Right cardiac atrium (tissue), 5 donors: Measurements from ENCODE around the gene IFT43. TPM values are rescaled to one million over a fixed set of nuclear protein-coding genes. Genes with fewer than 3 reads are reported as not detected.
"Not testable (repeated sequence)": the region's sequence is repeated elsewhere in the genome, so short reads cannot be mapped to it uniquely, and the experiment has no call there.

Experiments used
- ATAC-seq, 2 donors: fragments of 200-7000 bp; cut with Tn5 transposase; one replicate each; pipeline versions ENCODE4 v1.8.0 to v1.9.1; 2020; ENCODE audit warnings: moderate library complexity in 2 of 2, mild to moderate bottlenecking in 1 of 2
- DNase-seq, 3 donors: peaks; one replicate each; pipeline ENCODE4 v3.0.0-alpha.2; 2020
- H3K27ac ChIP-seq: one replicate; pipeline ENCODE4 v1.5.1; 2013; ENCODE audit warnings: mild to moderate bottlenecking, low read length, control low read depth, moderate library complexity
- H3K27me3 ChIP-seq: one replicate; pipeline ENCODE4 v1.6.1; 2013; ENCODE audit not compliant: control insufficient read depth, insufficient read depth
- H3K4me1 ChIP-seq: one replicate; pipeline ENCODE4 v1.6.1; 2013; ENCODE audit warnings: low read length; ENCODE audit not compliant: control insufficient read depth, insufficient read depth
- H3K4me3 ChIP-seq: one replicate; pipeline ENCODE4 v1.5.1; 2013; ENCODE audit warnings: low read length, control low read depth
- H3K9me3 ChIP-seq: one replicate; pipeline ENCODE4 v1.6.1; 2013; ENCODE audit warnings: low read length; ENCODE audit not compliant: control insufficient read depth
- WGBS: extraction: QIAGEN DNeasy Blood & Tissue Kit; methylation state at CpG from one replicate; pipeline ENCODE4 v1.1.7; 2013; 5-methylcytosine and 5-hydroxymethylcytosine counted together
- intact Hi-C, 4 donors: fragments of 100-400 bp; cut with DNase I; formaldehyde crosslinking; loops; one replicate each; pipeline versions ENCODE4 v1.11.0 to v1.14.0; 2022 to 2023
- polyA plus RNA-seq: library from polyadenylated mRNA; stranded (reverse); fragments of 200-250 nt; gene quantifications from one replicate; pipeline ENCODE4 v1.2.3, GENCODE V29; 2013
- total RNA-seq, 4 donors: library from RNA; stranded (reverse); fragmentation: NEBNext Ultra II Directional; extraction: Animal tissue kit (Norgen Biotek cat#: 25700); gene quantifications; one replicate each; pipeline ENCODE4 v1.2.1, GENCODE V29; 2021
- donor health status: healthy with polysubstance abuse.
- donor health status: DM: no; HTN: yes; CAD: no.
- donor health status: DM: no; HTN: no; CAD: no.
- donor health status: DM: no; HTN: yes; CAD: no; lungs with severe emphysema.
- donor health status: DM: yes; HTN: yes; CAD: no.

Gene IFT43
- total and polyA plus RNA-seq, 5 donors, result 46.1 to 76.2 (median 58.5) TPM

DNA sequence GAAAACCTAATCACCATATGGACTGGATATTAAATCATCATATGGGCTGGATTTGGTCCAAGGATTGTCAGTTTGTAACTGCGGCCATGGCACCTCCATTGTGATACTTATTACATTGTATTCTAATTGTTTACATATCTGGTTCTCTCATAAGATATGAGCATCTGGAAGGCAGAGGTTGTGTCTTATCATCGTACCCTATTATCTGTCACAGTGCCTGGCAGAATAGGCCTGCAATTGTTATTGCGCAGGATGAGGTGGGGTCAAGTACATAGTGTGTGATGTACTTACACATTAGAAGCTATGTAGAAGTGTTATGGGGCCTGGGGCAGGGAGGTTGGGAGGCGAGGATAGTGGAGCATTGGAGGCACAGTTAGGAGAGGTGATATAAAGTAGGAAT, 4.7 kb downstream of the IFT43 start:
- H3K27me3 ChIP-seq, result no peaks in the 10 kb centered on the region
- no peak for ATAC-seq
- no peaks in the 10 kb centered on the region for H3K9me3 ChIP-seq
- DNase-seq, result no peak
- H3K4me3 ChIP-seq, result no peak overlapping the region
- H3K4me1 ChIP-seq, result peaks cover 5% of the 10 kb centered on the region
- WGBS, result 85% methylated on average over 4 of the region's 4 CpGs
- intact Hi-C loops, result no loop called here
- H3K27ac ChIP-seq, result no peak overlapping the region

DNA sequence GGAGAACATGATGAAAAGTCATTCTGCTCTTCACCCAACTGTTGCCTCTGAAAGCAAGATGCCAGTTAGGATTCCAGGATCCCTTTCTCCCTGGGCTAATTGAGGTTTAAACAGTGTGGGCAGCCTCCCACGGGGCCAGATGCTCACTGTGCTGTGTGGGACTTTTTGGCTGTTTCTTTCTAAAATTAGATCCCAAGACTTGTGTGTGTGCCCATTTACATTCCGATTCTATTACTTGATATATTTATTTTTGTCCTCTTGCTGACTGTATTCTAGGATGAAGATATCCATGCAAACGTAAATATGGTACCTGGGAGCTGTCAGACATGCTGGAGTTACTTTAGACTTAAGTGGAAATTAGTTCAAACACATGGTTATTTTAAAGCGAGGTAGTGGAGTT, 6.2 kb downstream of the IFT43 start:
- Histone ChIP-seq H3K4me3 (no peak overlapping the region), H3K4me1 (peaks cover 2% of the 10 kb centered on the region), H3K9me3 (no peaks in the 10 kb centered on the region), H3K27ac (peak overlapping the region; percentile 59), H3K27me3 (no peaks in the 10 kb centered on the region)
- 59% methylated on average over 4 of the region's 4 CpGs for WGBS
- intact Hi-C loops, result no loop called here
- DNase-seq (no peak), ATAC-seq (no peak)

DNA sequence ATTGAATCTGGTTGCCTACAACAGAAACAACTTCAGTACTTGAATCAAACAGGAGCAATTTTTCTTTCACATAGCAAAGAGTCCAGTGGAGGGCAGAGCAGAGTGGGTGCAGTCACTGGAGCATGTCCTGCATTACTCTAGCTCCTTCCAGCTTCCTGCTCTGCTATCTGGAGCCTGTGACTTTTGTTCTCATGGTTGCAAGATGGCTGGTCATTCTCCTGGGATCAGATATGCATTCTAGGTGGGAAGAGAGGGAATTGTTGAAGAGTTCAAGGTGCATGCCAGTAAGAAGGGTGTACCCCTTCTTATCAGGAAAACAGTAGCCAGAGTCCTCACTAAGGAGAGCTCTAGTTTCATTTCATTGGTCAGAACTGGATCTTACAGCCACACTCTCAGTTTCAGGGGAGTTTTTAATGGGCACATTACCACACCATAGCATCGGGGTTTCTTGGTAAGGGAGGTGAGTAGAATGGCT, 8.0 kb downstream of the IFT43 start:
- no peaks in the 10 kb centered on the region for H3K27me3 ChIP-seq
- no peak overlapping the region for H3K4me3 ChIP-seq
- DNase-seq (no peak), ATAC-seq (no peak)
- H3K27ac ChIP-seq, result peak overlapping the region; percentile 18
- intact Hi-C loops, result no loop called here
- no peaks in the 10 kb centered on the region for H3K9me3 ChIP-seq
- WGBS, result 86% methylated on average over 1 of the region's 1 CpG
- peaks cover 2% of the 10 kb centered on the region for H3K4me1 ChIP-seq

DNA sequence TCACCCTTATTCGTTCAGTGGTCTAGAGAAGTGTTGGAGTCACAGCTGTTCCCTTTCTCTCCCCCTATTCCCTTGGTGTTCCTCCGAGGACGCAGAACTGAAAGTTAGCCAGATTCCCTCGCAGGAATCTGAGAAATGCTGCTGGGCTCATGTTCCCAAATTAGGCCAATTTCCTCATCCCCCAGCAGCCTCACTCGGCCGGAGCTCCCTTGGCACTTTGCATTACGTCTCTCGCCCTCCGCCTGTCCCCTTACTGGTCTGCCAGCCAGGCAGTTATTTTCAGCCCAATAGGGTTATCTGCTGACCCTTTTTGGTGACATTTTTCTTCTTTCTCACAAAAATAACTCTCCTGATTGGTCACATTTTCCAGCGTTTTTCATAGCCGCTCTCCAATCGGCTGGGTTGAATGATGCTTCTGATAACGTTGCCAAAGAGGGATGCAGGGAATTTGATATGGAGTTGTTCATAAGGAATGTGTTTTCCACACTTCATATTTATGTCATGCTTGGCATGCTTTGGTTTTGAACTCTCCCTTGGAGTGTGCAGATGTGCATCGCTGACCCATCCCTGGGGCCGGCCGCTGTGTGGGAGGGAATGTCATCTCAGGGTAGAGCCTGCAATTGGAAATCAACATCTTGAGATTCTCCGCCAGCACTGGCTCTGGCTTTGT, 9.9 kb downstream of the IFT43 start:
- H3K9me3 ChIP-seq, result no peaks in the 10 kb centered on the region
- H3K27ac ChIP-seq, result peak overlapping the region; percentile 99
- 33% methylated on average over 17 of the region's 17 CpGs for WGBS
- ATAC-seq (peak; percentile 90), DNase-seq (peak; percentile 81 to 89 (median 87))
- intact Hi-C loops, result no loop called here
- H3K27me3 ChIP-seq, result no peaks in the 10 kb centered on the region
- no peak overlapping the region for H3K4me3 ChIP-seq
- no peaks in the 10 kb centered on the region for H3K4me1 ChIP-seq

DNA sequence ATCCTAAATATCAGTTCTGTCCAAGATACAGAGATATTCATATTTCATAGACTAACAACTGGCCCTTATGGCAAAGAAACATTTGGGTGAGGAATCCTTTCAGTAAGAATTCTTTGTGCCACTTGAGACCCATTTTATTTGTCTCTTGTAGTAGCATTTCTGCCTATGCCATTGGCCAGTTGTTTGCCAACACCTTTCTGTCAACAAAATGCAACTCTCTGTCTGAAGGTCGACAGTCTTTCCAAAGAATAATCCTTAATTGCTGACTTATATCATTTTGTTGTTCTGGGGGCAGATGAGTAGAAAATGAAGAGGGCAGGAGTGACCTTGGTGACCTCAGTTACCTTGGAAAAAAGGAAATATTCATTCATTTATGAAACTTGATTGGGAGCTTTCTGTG, 10.9 kb downstream of the IFT43 start:
- no peaks in the 10 kb centered on the region for H3K9me3 ChIP-seq
- DNase-seq (no peak), ATAC-seq (no peak)
- intact Hi-C loops, result no loop called here
- no peaks in the 10 kb centered on the region for H3K27me3 ChIP-seq
- H3K4me3 ChIP-seq, result no peak overlapping the region
- H3K27ac ChIP-seq, result no peak overlapping the region
- WGBS, result 80% methylated on average over 1 of the region's 1 CpG
- no peaks in the 10 kb centered on the region for H3K4me1 ChIP-seq

DNA sequence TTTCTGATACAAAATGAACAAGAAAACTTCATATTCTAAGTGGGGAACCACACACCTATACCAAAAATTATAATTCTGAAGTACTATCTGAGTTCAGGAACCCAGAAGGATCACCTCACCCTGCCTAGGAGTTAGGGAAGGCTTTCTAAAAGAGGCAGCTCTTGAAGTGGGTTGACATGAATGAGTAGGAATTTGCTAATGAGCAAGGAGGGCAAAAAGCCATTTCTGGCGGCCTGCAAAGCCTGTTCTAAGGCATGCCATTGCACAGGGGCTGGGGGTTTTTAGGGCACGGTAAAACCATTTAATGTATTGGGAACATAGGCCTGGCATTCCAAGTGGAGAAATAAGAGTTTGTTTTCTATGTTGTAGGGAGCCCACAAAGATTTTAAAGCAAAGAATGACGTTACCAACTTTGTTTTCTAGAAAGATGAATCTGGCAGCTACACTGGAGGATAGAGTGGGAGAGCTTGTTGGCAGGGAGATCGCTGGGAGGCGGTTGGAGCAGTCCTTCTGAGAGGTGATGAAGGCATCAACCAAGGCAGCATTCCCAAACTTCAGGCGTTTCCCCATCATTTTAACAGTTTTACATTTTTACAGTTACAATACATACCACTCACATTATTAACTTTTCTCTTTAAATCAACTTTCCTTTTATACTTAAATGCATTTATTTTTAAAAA, 14.1 kb downstream of the IFT43 start:
- H3K27ac ChIP-seq, result peak overlapping the region; percentile 33

DNA sequence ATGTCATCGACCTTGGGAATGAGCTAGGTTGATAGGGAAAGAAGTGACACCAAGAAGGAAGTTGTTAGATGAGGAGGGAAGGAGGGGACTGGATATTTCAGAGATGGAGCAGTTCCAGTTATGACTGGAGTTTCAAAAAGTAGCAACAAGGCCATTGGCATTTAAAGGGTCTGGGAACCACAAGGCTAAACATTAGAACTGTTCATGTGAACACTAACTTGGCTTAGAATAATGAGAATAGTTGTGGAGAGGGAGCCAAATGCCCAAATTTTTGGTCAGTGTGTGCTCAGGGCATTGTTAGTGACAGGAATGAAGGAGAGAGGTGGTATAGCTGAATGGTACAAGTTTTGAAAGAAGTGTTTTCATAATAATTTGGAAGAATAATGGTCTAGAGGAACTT, 16.8 kb downstream of the IFT43 start:
- intact Hi-C loops, result no loop called here
- Histone ChIP-seq H3K9me3 (no peaks in the 10 kb centered on the region), H3K27me3 (no peaks in the 10 kb centered on the region), H3K4me1 (no peaks in the 10 kb centered on the region), H3K4me3 (no peak overlapping the region), H3K27ac (no peak overlapping the region)
- no peak for DNase-seq
- ATAC-seq, result no peak
- WGBS, result 96% methylated on average over 1 of the region's 1 CpG

More for the DNA sequence above, 14.1 kb downstream of the IFT43 start:
- Histone ChIP-seq H3K4me1 (no peaks in the 10 kb centered on the region), H3K9me3 (no peaks in the 10 kb centered on the region), H3K27me3 (no peaks in the 10 kb centered on the region), H3K4me3 (no peak overlapping the region)
- 48% methylated on average over 6 of the region's 6 CpGs for WGBS
- intact Hi-C loops, result no loop called here
- ATAC-seq, result no peak
- DNase-seq, result peak in 2 of 3 donors; percentile 65 to 72

DNA sequence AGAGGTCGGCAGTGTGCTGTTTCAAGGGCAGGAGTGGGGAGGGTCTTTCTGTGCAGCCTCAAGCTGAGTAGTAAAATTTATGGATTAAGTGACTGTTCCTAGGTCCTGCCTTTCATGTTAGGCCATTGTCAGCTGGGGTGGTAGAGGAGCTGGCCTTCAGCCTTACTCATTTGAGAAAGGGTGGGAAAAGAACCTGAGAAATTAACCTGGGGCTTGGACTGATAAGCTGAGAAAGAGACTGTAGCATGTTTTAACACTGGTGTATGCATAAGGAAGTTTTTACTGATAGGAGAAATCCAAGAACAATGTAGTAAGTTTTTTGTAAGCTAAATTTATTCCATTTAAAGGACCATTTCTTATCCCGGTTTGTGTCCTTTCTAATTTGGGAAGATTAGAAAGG, 20.7 kb downstream of the IFT43 start:
- no peaks in the 10 kb centered on the region for H3K4me1 ChIP-seq
- WGBS, result 79% methylated on average over 2 of the region's 2 CpGs
- H3K27ac ChIP-seq, result no peak overlapping the region
- ATAC-seq (peak in 1 of 2 donors; percentile 64), DNase-seq (no peak)
- H3K4me3 ChIP-seq, result no peak overlapping the region
- no peaks in the 10 kb centered on the region for H3K9me3 ChIP-seq
- intact Hi-C loops, result no loop called here
- H3K27me3 ChIP-seq, result no peaks in the 10 kb centered on the region

DNA sequence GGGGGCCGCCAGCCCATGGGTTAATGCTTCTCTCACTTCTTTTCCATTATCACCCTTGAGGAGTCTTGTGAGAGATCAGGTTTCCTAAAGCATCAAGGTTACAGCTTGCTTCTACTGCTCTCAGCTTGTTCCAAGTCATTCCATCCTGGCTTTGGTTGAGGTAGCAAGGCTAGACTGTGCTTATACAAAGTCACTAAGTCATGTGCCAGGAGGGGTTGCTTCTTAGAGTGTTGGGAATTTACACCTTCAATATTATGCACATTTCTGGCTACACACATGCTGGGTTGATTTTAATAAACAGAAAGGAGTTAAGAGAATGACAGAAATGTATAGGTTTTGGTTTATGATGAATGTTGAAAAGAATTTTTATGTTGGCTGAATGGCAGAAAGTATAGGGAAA, 21.8 kb downstream of the IFT43 start:
- no peak overlapping the region for H3K4me3 ChIP-seq
- no peak overlapping the region for H3K27ac ChIP-seq
- no peak for ATAC-seq
- H3K27me3 ChIP-seq, result no peaks in the 10 kb centered on the region
- peaks cover under 1% of the 10 kb centered on the region for H3K4me1 ChIP-seq
- intact Hi-C loops, result no loop called here
- no peaks in the 10 kb centered on the region for H3K9me3 ChIP-seq
- DNase-seq, result no peak
- WGBS, result 92% methylated on average over 1 of the region's 1 CpG

DNA sequence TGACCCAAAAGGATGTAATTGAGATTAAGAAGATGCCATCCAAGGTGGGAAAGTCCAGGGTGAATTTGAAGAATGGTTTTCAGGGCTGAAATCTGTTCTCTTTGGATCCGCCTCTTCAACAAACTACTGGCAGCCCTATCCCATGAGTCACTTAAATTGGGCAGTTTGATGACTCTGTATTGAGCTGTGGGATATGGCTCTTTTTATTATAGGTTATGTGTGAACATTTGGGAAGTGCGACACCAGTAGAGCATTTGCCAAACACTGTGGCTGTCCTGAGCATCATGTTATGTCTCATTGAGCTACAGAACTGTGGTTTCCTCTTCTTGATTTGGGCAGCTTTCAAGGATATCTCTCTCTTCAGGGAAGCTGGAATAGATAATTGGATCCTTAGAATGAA, 22.3 kb downstream of the IFT43 start:
- Histone ChIP-seq H3K9me3 (no peaks in the 10 kb centered on the region), H3K27me3 (no peaks in the 10 kb centered on the region), H3K27ac (no peak overlapping the region), H3K4me3 (no peak overlapping the region), H3K4me1 (peaks cover 2% of the 10 kb centered on the region)
- DNase-seq, result no peak
- intact Hi-C loops, result no loop called here
- 97% methylated on average over 2 of the region's 2 CpGs for WGBS
- ATAC-seq, result no peak

DNA sequence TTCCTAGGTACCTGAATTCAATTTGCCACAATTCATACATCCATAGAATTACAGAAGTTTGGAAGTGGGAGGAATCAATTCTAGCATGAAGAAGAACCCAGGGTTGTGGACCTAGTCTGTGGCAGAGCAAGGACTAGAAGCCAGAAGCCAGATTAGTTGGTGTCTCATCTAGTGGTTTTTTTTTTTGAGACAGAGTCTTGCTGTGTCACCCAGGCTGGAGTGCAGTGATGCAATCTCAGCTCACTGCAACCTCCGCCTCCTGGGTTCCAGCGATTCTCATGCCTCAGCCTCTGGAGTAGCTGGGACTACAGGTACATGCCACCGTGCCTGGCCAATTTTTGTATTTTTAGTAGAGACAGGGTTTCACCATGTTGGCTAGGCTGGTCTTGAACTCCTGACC, 24.1 kb downstream of the IFT43 start:
- intact Hi-C loops, result not testable (repeated sequence)

More for the DNA sequence above, 24.1 kb downstream of the IFT43 start:
- ATAC-seq, DNase-seq, H3K9me3 ChIP-seq, H3K4me3 ChIP-seq, H3K27me3 ChIP-seq, H3K27ac ChIP-seq, H3K4me1 ChIP-seq: not testable (repeated sequence)
- WGBS, result 91% methylated on average over 3 of the region's 3 CpGs
